ENCODE results near the gene C9orf57. TPM values are rescaled to one million over a fixed set of nuclear protein-coding genes. Genes with fewer than 3 reads are reported as not detected.
"Not testable (repeated sequence)": the region's sequence is repeated elsewhere in the genome, so short reads cannot be mapped to it uniquely, and the experiment has no call there.

Gene C9orf57
- total RNA-seq, 1 donor from 2014 or later, result not detected

DNA sequence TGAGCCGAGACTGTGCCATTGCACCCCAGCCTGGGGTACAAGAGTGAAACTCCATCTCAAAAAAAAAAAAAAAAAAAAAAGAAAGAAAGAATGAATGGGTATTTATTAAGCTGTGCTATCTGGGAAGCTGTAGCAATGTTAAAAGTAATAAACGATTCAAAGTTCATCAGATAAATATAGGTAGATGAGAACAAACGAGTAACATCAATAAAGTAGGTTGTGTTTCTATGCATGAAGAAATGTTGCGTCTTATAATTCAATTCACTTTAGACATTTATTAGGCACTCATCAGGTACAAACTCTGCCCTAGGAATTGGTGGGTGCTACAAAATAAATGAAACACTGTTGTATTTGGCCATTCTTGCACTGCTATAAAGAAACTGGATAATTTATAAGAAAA, 36.8 kb downstream of the C9orf57 start:
- no peak for DNase-seq

DNA sequence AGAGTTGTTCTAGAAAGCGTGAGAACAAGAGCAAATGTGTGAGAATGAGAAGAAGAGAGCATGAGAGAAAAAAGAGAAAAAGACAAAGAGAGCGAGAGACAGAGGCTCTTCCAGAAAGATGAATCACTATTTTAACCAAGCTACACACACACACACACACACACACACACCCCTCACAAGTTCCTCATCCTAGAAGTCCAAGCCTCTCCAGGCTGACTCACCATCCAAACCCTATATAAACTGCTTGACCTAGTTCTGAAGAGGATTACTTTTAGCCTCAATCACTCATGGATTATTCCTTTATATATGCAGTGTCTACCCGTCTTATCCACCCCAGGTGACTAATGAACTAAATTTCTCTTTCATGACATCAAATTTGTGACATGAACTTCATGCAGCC, 37.6 kb downstream of the C9orf57 start:
- peak; percentile 41 for DNase-seq

DNA sequence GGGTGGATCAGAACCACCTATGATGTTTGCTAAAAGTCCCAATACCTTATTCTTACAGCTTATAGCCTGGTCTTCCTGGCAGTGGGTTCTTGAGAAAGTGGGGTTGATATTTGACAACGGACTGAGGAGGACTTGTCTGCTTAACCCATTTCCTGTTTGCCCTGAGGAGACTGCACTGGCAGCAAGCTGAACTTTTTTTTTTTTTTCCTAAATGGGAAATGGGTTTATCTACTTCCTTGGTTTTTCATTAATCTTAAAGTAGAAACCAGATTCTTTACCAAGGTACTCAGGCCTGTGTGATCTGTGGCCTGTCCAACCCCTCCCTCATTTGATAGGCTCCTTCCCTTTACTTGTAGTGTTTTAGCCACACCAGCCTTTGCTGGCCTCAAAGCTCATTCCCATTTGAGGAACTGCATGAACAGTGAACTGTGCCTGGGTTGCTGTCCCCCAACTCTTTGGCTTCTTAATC, 47.1 kb downstream of the C9orf57 start:
- no peak for DNase-seq

DNA sequence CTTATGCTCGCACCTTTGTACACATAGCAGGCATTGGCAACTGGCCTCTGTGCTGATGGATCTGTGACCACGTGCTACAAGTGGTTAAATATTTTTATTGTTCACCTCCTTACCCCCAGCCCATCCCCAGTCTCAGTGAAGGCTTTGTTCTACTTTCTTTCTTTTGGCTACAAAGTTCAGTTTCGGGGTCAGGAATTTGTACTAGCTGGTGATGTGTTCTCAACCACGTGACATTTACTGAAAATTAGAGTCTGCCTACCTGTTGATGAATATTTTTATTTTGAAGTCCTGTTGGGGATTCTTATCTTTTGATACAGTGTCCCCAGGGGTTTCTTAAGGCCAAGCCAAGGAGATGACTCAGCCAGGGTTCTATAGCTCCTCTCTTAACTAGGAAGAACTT, 47.8 kb downstream of the C9orf57 start:
- DNase-seq, result no peak

DNA sequence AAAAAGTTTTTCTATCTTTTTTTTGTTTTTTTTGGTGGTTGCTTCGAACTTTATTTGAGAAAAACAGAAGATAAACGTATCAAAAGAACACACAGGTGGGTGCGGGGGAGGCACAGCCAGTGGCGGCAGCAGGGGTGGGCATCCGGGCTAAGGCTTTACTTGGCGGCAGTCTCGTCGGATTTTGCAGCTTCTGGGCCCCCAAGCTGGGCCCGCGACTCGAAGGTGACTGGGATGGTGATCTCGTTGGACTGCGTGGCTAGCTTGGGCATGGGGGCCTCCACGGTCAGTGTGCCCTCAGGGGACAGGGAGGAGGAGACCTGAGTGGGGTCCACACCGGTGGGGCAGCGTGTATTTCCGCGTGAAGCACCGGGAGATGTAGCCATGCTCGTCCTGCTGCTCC, 52.7 kb downstream of the C9orf57 start:
- DNase-seq, result not testable (repeated sequence)

DNA sequence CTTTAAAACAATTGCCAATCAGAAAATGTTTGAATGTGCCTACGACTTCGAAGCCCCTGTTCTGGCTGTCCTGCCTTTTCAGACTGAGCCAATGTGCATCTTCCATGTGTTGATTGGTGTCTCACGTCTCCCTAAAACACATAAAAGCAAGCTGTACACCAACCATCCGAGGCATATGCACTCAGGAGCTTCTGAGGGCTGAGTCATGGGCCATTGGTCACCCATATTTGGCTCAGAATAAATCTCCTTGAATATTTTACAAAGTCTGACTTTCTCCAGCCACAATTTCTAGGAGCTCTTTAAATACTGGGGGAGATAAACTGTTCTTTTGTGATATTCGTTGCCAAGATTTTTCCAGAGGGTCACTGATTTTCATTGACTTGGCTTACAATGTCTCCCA, 53.9 kb downstream of the C9orf57 start:
- DNase-seq, result no peak

DNA sequence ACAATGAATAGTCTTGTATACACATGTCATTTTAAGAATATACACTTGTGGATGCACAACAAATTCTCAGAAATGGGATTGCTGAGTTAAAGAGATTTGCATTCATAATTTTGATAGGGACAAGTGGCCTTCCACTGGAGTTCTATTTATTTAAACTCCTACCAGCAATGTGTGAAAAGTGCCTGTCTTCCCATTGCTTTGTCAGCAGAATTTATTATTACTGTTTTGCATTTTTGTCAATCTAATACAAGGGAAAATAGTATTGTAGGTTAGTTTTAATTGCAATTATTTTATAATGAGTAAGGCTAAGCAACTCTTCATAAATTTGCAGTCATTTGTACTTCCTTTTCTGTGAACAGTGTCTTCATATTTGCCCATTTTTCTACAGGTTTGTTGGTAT, 55.0 kb downstream of the C9orf57 start:
- DNase-seq, result no peak

Small RNA genes within 50 kb of the gene (small RNA-seq; reads per million reads assigned to genes)
- gene HSPB1P1, result not detected

Other genes with a start within 250 kb of the C9orf57 start
- gene ABHD17B, start 149.4 kb downstream of the C9orf57 start, total RNA-seq, result 105 TPM
- 14.2 TPM for gene C9orf85, start 149.0 kb downstream of the C9orf57 start, total RNA-seq
- gene GDA, start 88.8 kb upstream of the C9orf57 start, total RNA-seq, result 32.8 TPM